ENCODE measurements around the gene ELOVL6. TPM values are rescaled to one million over a fixed set of nuclear protein-coding genes. Genes with fewer than 3 reads are reported as not detected.

ELOVL6 gene
- total and polyA plus RNA-seq, 9 of the 15 experiments (the other 6 are each of a cell fraction or from before 2014, with no cell fraction given) = 18.3 to 82.6 (median 46.0) TPM

DNA sequence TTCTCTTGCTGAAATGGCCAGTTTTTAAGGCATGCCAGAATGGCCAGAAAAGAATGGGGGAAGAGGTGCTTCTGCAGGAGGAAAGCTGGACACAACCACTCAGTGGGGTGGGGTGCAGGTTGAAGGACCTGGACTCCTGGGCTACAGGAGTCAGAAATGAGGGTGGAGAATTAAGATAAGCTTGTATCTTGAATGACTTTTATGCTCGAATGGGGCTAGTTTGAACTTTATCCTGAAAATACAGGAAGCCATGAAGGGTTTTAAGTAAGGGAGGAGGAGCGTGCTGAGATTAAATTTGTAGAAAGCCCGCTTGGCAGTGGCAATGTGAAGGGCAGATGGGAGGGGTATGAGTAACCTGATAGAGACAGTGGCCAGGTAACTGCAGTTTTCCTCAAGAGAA, 66.5 kb downstream of the ELOVL6 start:
- Histone ChIP-seq H3K4me3 (no peak overlapping the region), H3K79me2 (ENCODE audit: control insufficient read depth, insufficient read depth, low read length) (peaks cover 26% of the 10 kb centered on the region), H3K9ac (ENCODE audit: insufficient read depth in 1 of 2, low read depth in 2 of 2, low read length in 2 of 2) (no peak overlapping the region), H3K36me3 (ENCODE audit: control insufficient read depth, insufficient read depth, low read length) (peaks cover 60% of the 10 kb centered on the region), H3K4me1 (replicated peaks in 1 of 2; ENCODE audit: control insufficient read depth in 2 of 2, insufficient read depth in 2 of 2, low read length in 2 of 2) (peaks cover 0 to 6% of the 10 kb centered on the region in 2 experiments; a peak in 2 of 5 replicates), H3K9me1 (ENCODE audit: control insufficient read depth, insufficient read depth, low read length) (no peaks in the 10 kb centered on the region), H2AFZ (ENCODE audit: low read depth, low read length) (no peak overlapping the region), H3K27ac (ENCODE audit: extremely low read depth, low read depth, low read length) (no peak overlapping the region), H3K9me3 (replicated peaks; ENCODE audit: control insufficient read depth, insufficient read depth, low read depth, low read length) (no peaks in the 10 kb centered on the region), H3K4me2 (ENCODE audit: insufficient read depth, low read length) (no peak overlapping the region), H3K27me3 (ENCODE audit: control insufficient read depth in 2 of 2, insufficient read depth in 2 of 2, low read length in 2 of 2) (no peaks in the 10 kb centered on the region), H4K20me1 (replicated peaks; ENCODE audit: control insufficient read depth, insufficient read depth, low read length) (peaks cover 5% of the 10 kb centered on the region)
- intact Hi-C loops (cut with micrococcal nuclease) = no loop called here
- in situ Hi-C loops (cut with MboI) = no loop called here
- BruUV-seq (replicated peaks) = no TSS peak
- ChIA-PET CTCF (ENCODE audit: low intra/inter-chr PET ratio) (no interaction called here), POLR2A (interaction anchor here (0.8 kb wide), 1 partner anchor 13 kb away, joined by 4 read pairs; no protein-coding TSS in a partner anchor)
- ATAC-seq = no peak; the same call in 2 of the 3 replicates
- WGBS (ENCODE audit: insufficient coverage, low coverage, missing lambda C conversion rate) = 19% methylated on average over 3 of the region's 3 CpGs
- peak in 2 of 4 experiments; percentile 18 to 32 for DNase-seq (ENCODE audit: extremely low read depth in 1 of 4, low spot score in 3 of 4)
- FAIRE-seq = no peak
- TF ChIP-seq CBFA2T3 (IDR thresholded peaks at IDR 0.05) = peak; percentile 32; the same call in 1 of the 2 replicates
- TF ChIP-seq CBX1 (IDR thresholded peaks at IDR 0.05; ENCODE audit: low read depth) = no peak
- TF ChIP-seq TCF3 (CRISPR knock-in tag; IDR thresholded peaks at IDR 0.05) = peak; percentile 17; the same call in 1 of the 2 replicates
- TF ChIP-seq ARID1B (IDR thresholded peaks at IDR 0.05) = 0 out of 2 replicates have a peak, but pooled peaks have one; percentile 14
- TF ChIP-seq FIP1L1 (IDR thresholded peaks at IDR 0.05; ENCODE audit: low read depth, low read length, poor library complexity, severe bottlenecking) = no peak
